GM12801 (cell line): ENCODE data around the gene FOXF2.

Source experiments
- TF ChIP-seq, protein P1 (sequence below): IDR thresholded peaks from one replicate; pipeline ENCODE4 v1.5.1; 2011; ENCODE audit warnings: control low read depth; ENCODE audit not compliant: insufficient read length; ENCODE audit errors: extremely low read depth

Gene FOXF2

DNA sequence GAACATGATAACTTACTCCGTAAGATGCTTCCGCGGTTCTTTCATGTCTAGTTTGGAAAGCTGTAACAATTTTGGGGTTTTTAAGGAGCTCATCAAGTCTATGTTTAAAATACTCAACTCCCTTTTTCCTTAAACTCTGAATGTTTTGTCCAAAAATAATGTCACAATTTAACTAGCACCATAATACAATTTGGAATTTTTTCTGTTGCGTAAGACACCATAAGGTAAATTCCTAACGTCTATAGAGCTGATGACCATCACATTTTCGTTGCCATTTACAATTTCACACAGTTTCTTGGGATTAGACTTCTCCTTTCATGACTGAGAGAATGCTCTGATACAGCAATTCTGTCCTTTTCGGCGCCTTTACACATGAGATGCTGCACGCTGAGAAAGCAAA lies 26.7 kb upstream of the FOXF2 start:
- TF ChIP-seq, protein P1, sequence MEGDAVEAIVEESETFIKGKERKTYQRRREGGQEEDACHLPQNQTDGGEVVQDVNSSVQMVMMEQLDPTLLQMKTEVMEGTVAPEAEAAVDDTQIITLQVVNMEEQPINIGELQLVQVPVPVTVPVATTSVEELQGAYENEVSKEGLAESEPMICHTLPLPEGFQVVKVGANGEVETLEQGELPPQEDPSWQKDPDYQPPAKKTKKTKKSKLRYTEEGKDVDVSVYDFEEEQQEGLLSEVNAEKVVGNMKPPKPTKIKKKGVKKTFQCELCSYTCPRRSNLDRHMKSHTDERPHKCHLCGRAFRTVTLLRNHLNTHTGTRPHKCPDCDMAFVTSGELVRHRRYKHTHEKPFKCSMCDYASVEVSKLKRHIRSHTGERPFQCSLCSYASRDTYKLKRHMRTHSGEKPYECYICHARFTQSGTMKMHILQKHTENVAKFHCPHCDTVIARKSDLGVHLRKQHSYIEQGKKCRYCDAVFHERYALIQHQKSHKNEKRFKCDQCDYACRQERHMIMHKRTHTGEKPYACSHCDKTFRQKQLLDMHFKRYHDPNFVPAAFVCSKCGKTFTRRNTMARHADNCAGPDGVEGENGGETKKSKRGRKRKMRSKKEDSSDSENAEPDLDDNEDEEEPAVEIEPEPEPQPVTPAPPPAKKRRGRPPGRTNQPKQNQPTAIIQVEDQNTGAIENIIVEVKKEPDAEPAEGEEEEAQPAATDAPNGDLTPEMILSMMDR = no peak

DNA sequence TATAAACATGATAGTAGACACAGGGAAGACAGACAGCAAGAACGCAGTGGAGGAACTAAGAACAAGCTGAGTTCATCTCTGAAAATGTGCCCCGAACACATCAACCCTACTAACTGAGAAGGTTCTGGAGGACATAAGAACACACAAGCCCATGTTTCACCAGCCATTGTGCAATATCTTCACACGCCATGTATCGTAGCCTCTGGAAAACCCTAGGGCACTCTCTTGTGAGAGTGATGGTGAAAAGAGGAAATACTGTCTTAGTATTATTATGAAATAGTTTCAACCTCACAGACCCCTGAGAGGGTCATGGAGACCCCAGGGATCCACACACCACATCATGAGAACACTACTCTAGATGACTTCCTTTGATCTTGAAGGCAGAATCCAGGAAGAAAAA lies 26.1 kb upstream of the FOXF2 start:
- TF ChIP-seq, protein P1 = no peak

DNA sequence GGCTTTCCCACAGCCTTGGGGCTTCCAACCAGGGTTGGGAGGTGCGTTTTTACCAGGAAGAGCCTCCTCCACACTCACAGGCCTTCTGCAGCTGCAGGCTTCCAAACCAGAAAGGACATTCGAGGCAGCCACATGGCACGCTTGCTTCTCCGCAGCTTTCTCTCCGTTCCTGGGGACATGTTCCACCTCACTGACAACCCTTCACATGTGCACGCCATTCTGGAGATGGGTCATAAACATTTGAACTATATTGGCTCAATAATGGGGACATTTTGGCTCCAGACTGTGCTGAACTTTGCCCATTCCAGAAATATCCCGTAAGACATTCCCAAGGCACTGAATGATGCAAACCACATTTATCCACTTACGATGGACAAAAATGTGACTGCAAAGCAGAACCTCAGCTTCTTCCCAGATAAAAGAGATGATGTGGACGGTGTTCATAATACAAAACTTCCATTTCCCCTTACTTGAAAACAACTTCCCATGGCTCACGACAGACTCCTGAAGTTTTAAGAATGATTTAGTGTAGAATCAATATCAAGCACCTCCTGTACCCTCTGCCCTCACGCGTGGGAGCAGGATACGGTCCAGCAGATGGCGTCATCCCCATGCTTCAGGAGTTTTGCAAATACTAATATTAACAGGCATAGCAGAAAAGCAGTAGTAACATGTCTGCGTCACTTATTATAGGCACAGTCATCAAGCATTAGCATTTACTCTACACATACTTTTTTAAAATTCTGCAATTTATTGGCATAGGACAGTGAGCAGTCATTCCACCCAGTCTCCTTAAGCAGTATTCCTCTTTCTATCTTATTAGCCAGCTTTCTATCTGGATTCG lies 25.4 kb upstream of the FOXF2 start:
- TF ChIP-seq, protein P1 = no peak

DNA sequence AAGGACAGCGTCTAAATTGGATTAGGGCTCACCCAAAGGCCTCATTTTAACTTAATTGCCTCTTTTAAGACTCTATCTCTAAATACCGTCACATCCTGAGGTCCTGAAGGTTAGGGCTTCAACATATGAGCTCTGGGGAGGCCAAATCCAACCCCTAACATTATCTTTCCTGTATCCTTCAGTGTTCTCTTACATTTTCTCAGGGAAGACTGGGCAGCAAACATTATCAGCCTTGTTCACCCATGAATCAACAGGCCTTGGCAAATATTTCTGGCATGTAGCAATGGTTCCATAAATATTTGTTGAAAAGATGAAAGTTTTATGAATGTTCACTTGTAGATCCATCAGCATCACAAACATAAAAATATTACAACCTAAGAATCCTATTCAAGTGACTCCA lies 24.6 kb upstream of the FOXF2 start:
- TF ChIP-seq, protein P1 = no peak

DNA sequence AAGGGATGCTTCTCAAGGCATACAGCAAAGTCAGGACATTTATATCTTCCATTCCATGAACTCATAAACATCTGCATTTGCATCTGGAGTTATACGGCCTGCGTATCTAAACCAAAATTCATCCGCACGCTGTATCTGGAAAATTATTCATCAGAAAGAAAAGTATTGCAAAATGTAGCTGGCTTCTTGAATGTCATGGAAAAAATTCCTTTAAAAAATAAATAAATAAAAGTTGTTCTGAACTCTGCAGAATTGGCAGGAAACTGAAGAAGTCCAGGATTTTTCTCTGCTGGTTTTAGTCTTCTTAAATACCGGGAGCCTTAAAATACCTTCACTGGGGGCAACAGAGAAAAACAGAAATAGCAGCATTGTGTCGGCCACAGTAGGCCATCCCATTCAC lies 23.7 kb upstream of the FOXF2 start:
- TF ChIP-seq, protein P1 = no peak

DNA sequence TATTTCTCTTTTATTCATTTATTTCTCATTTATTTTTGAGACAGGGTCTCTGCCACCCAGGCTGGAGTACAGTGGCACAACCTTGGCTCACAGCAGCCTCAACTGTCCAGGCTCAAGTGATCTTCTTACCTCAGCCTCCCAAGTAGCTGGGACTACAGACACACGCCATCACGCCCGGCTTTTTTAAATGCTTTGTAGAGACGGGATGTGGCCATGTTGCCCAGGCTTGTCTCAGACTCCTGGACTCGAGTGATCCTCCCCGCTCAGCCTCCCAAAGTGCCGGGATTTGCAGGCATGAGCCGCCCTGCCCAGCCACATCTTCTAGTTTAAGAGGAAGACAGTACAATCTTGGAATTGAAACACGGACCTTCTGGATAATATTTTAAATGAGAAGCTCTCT lies 21.6 kb upstream of the FOXF2 start:
- TF ChIP-seq, protein P1 = no peak

DNA sequence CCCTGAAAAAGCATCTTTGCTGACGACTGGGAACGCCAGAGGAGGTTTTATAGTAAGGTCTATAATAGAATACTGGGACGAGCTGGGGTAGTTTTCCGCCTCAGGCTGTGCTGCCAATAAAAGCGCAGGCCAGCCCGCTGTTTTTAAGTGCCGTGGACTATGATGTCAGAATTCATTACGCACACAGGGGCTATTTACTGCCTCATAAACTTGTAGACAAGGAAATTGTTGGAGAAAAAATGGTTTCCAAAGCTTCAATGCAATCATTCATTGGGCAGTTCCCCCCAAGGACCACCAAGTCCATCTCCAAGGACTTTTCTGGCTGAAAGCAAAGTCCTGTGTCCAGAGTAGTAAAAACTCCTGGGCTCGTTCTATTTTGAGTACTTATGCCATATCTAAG lies 20.4 kb upstream of the FOXF2 start:
- TF ChIP-seq, protein P1 = no peak

DNA sequence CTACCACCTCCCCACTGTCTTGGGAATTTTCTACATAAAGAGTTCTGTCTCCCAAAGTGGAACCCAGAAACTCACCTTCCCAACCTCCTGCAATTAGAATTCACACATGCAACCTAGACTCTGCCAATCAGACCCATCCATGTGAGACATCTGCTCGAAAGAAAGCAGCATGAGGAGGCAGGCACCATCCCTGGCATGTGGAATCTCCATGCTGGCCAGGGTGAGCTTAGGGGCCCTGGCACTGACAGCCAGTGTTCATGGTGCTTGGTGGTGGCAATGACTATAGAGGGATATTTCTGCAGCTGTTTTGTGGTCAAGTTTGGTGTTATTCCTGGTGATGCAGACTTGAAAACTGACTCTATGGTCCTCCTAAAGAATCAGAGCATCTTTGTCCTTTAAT lies 17.4 kb upstream of the FOXF2 start:
- TF ChIP-seq, protein P1 = no peak
